Dermis blood vessel endothelial cell (primary cell): ENCODE data around the gene CCDC28B. TPM values are rescaled to one million over a fixed set of nuclear protein-coding genes. Genes with fewer than 3 reads are reported as not detected.

Experiments
- DNase-seq: peaks from one replicate; pipeline ENCODE4 v3.0.0; 2010
- total RNA-seq: library from RNA; depleted of rRNA; stranded (reverse); fragments of >200 nt; gene quantifications from 2 replicates; pipeline ENCODE4 v1.2.3, GENCODE V29; 2014

The CCDC28B gene
- total RNA-seq, 1 donor from 2014 or later = 16.8 TPM

DNA sequence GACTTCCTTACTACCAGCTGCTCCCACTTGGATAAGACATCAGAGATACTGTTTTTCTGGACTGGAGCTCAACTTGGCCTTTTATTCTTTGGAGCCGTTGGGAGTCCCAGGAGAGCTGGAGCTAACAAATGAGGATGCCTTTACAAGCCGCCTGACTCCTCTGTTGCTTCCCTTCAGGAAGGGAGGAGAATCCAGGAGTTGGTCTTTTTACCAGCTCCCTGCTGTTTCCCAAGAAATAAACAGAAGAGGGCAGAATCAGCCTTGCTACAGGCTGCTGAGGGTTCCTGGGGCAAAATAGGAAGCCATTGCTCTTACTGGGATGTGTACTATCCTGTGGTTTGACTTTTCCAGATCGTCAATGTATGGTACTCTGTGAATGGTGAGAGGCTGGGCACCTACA, 23.3 kb downstream of the CCDC28B start:
- DNase-seq = peak; percentile 84

DNA sequence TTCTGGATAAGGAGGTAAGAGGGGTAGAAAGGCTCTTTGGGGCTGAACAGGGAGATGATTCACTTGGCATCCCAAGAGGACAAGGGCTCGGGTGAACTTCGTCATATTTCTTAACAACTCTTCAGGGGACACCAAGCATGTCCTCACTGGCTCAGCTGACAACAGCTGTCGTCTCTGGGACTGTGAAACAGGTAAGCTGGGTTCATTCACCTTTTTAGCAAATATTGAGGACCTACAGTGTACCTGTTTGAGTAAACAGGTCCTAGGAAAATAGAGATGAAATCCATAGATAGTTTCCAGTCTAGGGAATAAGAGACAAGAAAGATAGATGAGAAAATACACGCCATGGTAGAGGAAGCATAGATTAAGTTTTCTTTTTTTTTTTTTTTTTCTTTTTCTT, 23.9 kb downstream of the CCDC28B start:
- DNase-seq = no peak

GRCh38 chr1:32228771-32229170, 28.4 kb downstream of the CCDC28B start:
- no peak for DNase-seq

GRCh38 chr1:32231843-32232432, 31.5 kb downstream of the CCDC28B start:
- no peak for DNase-seq

- DNase-seq = no peak
These were observed 32.3 kb downstream of the CCDC28B start for GRCh38 chr1:32232558-32233304.

DNA sequence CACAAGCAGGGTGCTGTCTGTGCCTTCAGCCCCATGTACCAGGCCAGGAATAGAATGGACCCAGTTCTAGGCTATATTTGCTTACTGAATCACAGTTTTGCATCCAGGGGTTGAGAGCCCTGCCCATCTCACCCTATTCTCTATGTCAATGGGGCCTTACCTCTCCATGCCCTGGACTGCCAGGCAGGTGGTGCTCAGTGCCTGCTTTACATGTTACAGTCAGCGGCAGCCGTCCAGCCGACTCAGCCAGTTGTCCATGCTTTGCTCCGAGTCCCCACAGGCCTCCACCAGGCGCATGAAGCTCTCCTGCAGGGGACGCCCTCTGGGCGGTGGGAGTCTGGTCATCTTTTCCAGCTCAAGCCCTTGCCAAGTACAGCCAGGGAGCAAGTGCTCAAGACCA, 34.4 kb downstream of the CCDC28B start:
- DNase-seq = no peak

DNA sequence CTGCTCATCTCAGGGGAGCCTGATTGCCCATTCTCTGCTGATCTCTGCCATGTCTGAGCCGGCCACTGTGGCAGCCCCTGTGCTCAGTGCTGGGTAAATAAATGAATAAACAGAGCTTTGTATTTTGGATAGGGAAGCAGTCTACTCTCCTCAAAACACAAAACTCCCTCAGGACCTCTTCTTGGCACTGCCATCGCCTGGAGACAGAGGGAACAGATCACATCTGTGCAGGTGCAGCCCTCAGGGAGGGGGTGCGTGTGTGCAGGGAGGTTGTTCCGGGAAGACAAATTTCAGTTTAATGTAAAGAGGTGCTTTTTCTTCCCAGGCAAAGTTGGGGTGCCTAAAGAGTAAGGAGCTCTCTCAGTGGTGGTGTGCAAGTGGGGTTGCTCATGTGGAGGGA, 38.9 kb downstream of the CCDC28B start:
- no peak for DNase-seq

- no peak for DNase-seq
These were observed 39.4 kb downstream of the CCDC28B start for GRCh38 chr1:32239790-32240139.

GRCh38 chr1:32240140-32240951, 40.0 kb downstream of the CCDC28B start:
- DNase-seq = peak; percentile 68

GRCh38 chr1:32241001-32241763, 40.8 kb downstream of the CCDC28B start:
- DNase-seq = peak; percentile 81

DNA sequence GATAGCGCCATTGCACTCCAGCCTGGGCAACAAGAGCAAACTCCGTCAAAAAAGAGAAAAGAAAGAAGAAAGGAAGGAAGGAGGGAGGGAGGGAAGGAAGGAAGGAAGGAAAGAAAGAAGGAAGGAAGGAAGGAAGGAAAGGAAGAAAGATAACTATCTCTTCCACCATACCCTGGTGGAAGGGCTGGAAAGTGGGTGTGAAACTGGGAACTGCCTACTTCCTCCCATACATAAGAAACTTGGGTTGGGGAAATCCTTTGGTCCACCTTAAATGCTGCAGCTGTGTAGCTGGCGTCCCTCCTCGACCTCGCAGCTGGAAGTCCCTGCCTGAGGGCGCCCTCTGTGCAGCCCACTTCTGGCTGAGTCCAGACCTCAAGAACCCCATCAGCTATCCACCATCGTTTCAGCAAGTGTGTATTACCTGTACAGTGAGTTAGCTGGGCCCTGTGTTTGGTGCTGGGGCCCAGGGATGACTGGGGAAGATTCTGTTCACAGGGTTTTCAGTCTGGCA, 42.0 kb downstream of the CCDC28B start:
- DNase-seq = peak; percentile 67

DNA sequence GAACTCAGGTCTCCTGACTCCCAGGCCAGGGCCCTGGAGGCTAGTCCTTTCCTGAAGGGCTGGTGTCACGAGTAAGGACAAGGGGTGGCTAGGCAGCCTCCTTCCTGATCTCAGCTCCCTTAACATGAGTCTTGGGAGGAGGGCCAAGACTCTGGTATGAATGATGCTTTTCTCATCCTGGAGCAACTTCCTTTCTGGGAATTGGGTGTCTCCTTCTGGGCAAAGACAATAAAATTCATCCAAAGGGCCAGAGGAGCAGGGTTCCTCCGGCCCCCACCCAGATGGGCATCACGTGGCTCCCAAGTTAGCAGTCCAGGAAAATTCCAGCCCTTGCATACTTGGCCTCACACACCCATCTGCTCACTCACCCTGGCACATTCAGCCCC, 46.5 kb downstream of the CCDC28B start, which contains the start of gene FAM167B:
TSS of gene FAM167B (plus strand) at position 335 of the 386 bp plus-strand sequence. CDS start 200 bp downstream, outside the sequence.
- peak; percentile 88 for DNase-seq

DNA sequence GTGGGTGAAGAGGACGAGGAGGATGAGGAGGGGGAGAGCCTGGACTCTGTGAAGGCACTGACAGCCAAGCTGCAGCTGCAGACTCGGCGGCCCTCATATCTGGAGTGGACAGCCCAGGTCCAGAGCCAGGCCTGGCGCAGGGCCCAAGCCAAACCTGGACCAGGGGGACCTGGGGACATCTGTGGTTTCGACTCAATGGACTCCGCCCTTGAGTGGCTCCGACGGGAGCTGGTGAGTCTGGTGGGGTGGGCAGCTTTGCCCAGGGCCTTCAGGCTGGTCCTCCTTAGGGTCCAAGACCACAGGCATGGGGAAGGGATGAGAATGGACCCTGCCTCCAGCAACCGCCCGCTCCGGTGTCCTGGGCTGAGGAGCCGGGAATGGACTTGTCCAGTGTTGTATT, 47.1 kb downstream of the CCDC28B start:
- DNase-seq = no peak

DNA sequence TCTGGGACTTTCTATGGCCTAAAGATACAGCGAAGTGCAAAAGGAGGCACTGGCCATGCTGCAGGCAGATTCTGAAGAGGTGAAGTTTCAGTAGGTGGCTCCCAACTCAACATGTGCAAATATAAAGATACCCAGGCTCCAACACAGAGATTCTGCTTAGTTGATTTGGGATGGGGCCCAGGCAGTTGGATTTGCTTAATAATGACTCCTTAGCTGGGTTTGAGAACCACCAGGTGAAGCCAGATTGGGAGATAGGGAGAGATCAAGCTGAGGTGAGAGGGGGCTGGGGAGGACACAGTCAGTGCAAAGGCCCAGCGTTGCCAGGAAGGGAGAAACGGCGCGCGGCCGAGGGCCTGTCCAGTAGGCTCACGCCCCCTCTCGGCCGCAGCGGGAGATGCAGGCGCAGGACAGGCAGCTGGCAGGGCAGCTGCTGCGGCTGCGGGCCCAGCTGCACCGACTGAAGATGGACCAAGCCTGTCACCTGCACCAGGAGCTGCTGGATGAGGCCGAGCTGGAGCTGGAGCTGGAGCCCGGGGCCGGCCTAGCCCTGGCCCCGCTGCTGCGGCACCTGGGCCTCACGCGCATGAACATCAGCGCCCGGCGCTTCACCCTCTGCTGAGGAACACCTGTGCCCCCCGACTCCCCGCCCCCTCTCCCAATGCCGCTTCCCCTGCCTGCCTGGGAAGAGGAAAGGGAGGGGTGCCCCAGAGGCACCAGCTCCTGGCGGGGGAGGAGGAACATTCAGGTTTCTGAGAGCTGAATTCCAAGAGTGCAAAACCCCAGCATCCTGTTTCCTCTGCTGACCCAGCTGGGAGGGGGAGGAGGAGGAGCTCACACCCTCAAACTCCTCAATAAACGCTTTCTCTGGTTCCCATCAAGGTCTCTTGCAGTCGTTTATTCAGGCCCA, 47.8 kb downstream of the CCDC28B start:
- peak; percentile 94 for DNase-seq

DNA sequence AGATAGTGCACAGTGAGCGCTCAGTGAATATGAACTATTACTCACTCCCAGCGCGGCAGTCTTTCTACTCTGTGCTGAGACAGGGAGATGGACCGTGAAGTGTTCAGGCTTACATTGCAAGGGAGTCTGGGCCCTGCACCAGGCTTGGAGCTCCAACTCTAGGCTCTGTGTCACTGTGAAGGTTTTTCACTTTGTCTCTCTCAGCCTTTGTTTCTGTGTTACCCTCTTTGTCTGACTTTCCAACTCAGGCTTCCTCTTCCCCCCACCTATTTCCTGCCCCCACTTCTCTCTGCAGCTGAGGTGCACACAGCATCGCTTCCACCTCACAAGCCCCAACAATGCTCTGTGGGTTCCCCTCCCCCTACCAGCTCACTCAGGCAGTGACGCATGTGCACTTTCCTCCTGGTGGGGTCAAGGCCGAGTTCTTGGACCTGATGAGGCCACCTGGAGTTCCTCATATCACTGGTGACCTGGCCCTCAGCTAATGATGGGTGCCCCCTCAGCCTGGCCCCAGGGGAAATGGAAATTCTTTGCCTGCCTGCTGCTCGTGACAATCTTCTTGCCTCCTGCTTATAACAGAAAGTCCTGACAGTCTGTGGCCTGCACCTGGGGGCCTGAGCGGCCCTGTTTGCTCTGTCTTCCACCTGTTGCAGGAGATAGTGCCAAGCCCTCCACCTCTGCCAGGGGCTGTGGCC, 49.6 kb downstream of the CCDC28B start:
- DNase-seq = peak; percentile 98

DNA sequence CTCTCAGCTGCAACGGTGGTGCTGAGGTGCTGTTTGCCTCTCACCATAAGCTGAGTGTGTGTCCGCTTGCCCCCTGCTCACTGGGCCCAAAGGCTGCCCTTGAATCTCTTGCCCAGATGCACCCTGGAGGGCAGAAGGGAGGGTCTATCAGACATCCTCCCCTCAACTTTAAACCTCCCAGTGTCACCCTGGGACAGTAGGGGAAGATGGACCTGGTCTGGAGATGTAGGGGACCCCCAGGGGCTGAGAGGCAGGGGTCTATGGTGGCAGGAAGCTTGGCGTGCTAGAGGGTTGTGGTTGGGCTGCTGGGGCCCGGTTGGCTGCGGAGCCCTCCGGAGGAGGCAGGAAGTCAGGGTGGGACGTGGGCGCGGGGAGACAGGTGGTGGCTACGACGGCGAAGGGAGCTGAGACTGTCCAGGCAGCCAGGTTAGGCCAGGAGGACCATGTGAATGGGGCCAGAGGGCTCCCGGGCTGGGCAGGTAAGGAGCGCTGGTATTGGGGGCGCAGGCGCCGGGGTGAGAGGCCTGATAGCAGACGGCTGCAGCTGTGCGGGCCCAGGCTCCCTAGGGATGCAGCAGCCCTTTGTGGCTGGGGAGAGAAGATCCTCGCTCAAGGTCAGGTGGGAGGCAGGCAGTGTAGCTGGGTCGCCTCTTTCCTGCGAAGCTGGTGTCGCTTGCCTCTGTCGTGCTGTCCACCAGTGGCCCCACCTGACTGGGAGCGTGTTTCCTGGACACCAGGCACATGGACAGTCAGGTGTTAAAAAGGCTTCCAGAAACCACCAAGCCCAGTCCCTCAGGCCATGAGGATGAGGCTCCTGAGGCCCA, 50.7 kb downstream of the CCDC28B start, which contains the start of gene LCK:
TSS of gene LCK (plus strand) at position 373 of the 824 bp plus-strand sequence. CDS start 23,065 bp downstream, outside the sequence.
- no peak for DNase-seq
